Measurements from ENCODE around the gene CPED1. TPM values are rescaled to one million over a fixed set of nuclear protein-coding genes. Genes with fewer than 3 reads are reported as not detected.

The CPED1 gene
- total RNA-seq, 1 donor from 2014 or later = 3.9 TPM

- H3K9me3 Mint-ChIP-seq (ENCODE audit: unreplicated experiment) = peaks cover 3% of the 10 kb centered on the region
- no peaks in the 10 kb centered on the region for H3K36me3 Mint-ChIP-seq (ENCODE audit: unreplicated experiment)
- H3K4me1 Mint-ChIP-seq (ENCODE audit: unreplicated experiment) = no peaks in the 10 kb centered on the region
- no peak for DNase-seq (ENCODE audit: extremely low spot score, unreplicated experiment)
- H3K4me3 Mint-ChIP-seq (ENCODE audit: unreplicated experiment) = no peak overlapping the region
- H3K27ac Mint-ChIP-seq (ENCODE audit: unreplicated experiment) = no peak overlapping the region
- H3K27me3 Mint-ChIP-seq (ENCODE audit: unreplicated experiment) = no peaks in the 10 kb centered on the region
- TF ChIP-seq, protein P1, sequence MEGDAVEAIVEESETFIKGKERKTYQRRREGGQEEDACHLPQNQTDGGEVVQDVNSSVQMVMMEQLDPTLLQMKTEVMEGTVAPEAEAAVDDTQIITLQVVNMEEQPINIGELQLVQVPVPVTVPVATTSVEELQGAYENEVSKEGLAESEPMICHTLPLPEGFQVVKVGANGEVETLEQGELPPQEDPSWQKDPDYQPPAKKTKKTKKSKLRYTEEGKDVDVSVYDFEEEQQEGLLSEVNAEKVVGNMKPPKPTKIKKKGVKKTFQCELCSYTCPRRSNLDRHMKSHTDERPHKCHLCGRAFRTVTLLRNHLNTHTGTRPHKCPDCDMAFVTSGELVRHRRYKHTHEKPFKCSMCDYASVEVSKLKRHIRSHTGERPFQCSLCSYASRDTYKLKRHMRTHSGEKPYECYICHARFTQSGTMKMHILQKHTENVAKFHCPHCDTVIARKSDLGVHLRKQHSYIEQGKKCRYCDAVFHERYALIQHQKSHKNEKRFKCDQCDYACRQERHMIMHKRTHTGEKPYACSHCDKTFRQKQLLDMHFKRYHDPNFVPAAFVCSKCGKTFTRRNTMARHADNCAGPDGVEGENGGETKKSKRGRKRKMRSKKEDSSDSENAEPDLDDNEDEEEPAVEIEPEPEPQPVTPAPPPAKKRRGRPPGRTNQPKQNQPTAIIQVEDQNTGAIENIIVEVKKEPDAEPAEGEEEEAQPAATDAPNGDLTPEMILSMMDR (IDR thresholded peaks at IDR 0.05) = no peak
Observed at GRCh38 chr7:121160150-121161008, 171.9 kb downstream of the CPED1 start.

DNA sequence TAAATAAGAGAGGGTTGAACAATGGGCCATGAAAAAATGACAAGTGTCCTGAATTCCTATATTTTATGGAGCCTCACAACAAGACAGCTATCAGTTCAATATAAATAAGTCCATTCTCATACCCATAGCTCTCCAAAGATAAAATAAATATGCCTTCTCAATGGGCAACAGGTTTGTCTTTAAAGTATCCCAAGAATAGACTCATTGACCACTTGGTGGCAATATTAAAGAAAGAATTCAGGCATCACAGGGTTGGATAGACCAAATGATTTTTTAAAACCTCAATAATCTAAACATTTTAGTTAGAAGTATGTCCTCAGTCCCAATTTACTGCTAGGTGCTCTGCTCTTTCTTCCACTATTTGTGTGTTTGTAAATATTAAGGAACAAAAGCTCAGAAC, 175.2 kb downstream of the CPED1 start:
- Mint-ChIP-seq H3K4me3 (ENCODE audit: unreplicated experiment) (no peak overlapping the region), H3K36me3 (ENCODE audit: unreplicated experiment) (no peaks in the 10 kb centered on the region), H3K27me3 (ENCODE audit: unreplicated experiment) (no peaks in the 10 kb centered on the region), H3K4me1 (ENCODE audit: unreplicated experiment) (peaks cover 12% of the 10 kb centered on the region), H3K27ac (ENCODE audit: unreplicated experiment) (no peak overlapping the region), H3K9me3 (ENCODE audit: unreplicated experiment) (no peaks in the 10 kb centered on the region)
- DNase-seq (ENCODE audit: extremely low spot score, unreplicated experiment) = no peak
- TF ChIP-seq, protein P1 (IDR thresholded peaks at IDR 0.05) = peak; percentile 16

DNA sequence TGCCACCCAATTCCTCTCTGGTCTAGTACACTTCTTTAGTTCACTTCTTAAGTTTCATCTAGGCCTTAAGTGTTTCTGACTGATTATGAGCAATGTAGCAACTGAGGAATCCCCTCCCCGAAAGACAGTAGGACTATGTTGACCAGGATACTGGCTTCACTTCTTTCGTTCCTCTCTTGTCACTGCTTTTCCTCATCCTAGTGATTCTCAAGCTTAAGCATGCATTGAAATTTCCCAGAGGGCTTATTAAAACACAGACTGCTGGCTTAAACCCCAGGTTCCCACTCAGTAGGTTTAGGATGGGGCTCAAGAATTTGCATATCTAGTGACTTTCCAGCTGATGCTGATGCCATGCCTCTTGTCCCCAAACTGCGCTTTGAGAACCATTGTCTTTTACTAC, 175.7 kb downstream of the CPED1 start:
- Mint-ChIP-seq H3K27ac (ENCODE audit: unreplicated experiment) (no peak overlapping the region), H3K27me3 (ENCODE audit: unreplicated experiment) (no peaks in the 10 kb centered on the region), H3K9me3 (ENCODE audit: unreplicated experiment) (no peaks in the 10 kb centered on the region), H3K4me1 (ENCODE audit: unreplicated experiment) (peaks cover 12% of the 10 kb centered on the region), H3K4me3 (ENCODE audit: unreplicated experiment) (no peak overlapping the region), H3K36me3 (ENCODE audit: unreplicated experiment) (no peaks in the 10 kb centered on the region)
- no peak for DNase-seq (ENCODE audit: extremely low spot score, unreplicated experiment)
- TF ChIP-seq, protein P1 (IDR thresholded peaks at IDR 0.05) = no peak

GRCh38 chr7:121166916-121167315, 178.4 kb downstream of the CPED1 start:
- Mint-ChIP-seq H3K4me3 (ENCODE audit: unreplicated experiment) (no peak overlapping the region), H3K9me3 (ENCODE audit: unreplicated experiment) (no peaks in the 10 kb centered on the region)

GRCh38 chr7:121167971-121168370, 179.5 kb downstream of the CPED1 start:
- Mint-ChIP-seq H3K27me3 (ENCODE audit: unreplicated experiment) (no peaks in the 10 kb centered on the region), H3K9me3 (ENCODE audit: unreplicated experiment) (no peaks in the 10 kb centered on the region), H3K27ac (ENCODE audit: unreplicated experiment) (no peak overlapping the region), H3K4me3 (ENCODE audit: unreplicated experiment) (no peak overlapping the region), H3K4me1 (ENCODE audit: unreplicated experiment) (peaks cover 12% of the 10 kb centered on the region), H3K36me3 (ENCODE audit: unreplicated experiment) (no peaks in the 10 kb centered on the region)
- no peak for DNase-seq (ENCODE audit: extremely low spot score, unreplicated experiment)
- TF ChIP-seq, protein P1 (IDR thresholded peaks at IDR 0.05) = no peak

More at GRCh38 chr7:121166916-121167315, 178.4 kb downstream of the CPED1 start:
- Mint-ChIP-seq H3K4me1 (ENCODE audit: unreplicated experiment) (peaks cover 12% of the 10 kb centered on the region), H3K27me3 (ENCODE audit: unreplicated experiment) (no peaks in the 10 kb centered on the region), H3K27ac (ENCODE audit: unreplicated experiment) (peak overlapping the region; percentile 36), H3K36me3 (ENCODE audit: unreplicated experiment) (no peaks in the 10 kb centered on the region)
- no peak for DNase-seq (ENCODE audit: extremely low spot score, unreplicated experiment)
- TF ChIP-seq, protein P1 (IDR thresholded peaks at IDR 0.05) = no peak

Data from osteocyte (in vitro differentiated cells).